ENCODE measurements around the gene SLC4A9.

SLC4A9 gene

GRCh38 chr5:140423609-140424008 is 63.6 kb downstream of the SLC4A9 start:
- Histone ChIP-seq H3K4me3 (ENCODE audit: low read length) (no peak overlapping the region), H3K27ac (ENCODE audit: low read depth, low read length) (no peak overlapping the region), H3K36me3 (ENCODE audit: control insufficient read depth, low read length) (peaks cover 25% of the 10 kb centered on the region), H3K79me2 (ENCODE audit: control insufficient read depth, low read length) (peaks cover 81% of the 10 kb centered on the region), H3K9me3 (ENCODE audit: control insufficient read depth, insufficient read depth, low read length) (no peaks in the 10 kb centered on the region), H3K27me3 (ENCODE audit: control insufficient read depth, low read length) (no peaks in the 10 kb centered on the region), H3F3A (ENCODE audit: control insufficient read depth, insufficient read depth) (no peaks in the 10 kb centered on the region), H3K4me1 (ENCODE audit: control insufficient read depth, low read length) (peaks cover 9% of the 10 kb centered on the region), H3K9me2 (replicated peaks; ENCODE audit: control insufficient read depth, low read length) (no peaks in the 10 kb centered on the region), H4K20me1 (ENCODE audit: control insufficient read depth, insufficient read depth, low read depth, low read length) (peaks cover 13% of the 10 kb centered on the region; the same call in 1 of the 2 replicates), H3K4me2 (ENCODE audit: low read length) (no peak overlapping the region)
- TF ChIP-seq CTCF (IDR thresholded peaks at IDR 0.05; ENCODE audit: low read depth, low read length, poor library complexity, severe bottlenecking) (no peak), EZH2phosphoT487 (IDR thresholded peaks at IDR 0.05; ENCODE audit: borderline replicate concordance, low read length) (no peak)

GRCh38 chr5:140424135-140424534 is 64.1 kb downstream of the SLC4A9 start:
- H3K4me1 ChIP-seq (ENCODE audit: control insufficient read depth, low read length) = peaks cover 4% of the 10 kb centered on the region; the same call in 1 of the 2 replicates
- no peaks in the 10 kb centered on the region for H3K9me3 ChIP-seq (ENCODE audit: control insufficient read depth, insufficient read depth, low read length)
- peaks cover 25% of the 10 kb centered on the region for H3K36me3 ChIP-seq (ENCODE audit: control insufficient read depth, low read length)

More at GRCh38 chr5:140424135-140424534, 64.1 kb downstream of the SLC4A9 start:
- peaks cover 80% of the 10 kb centered on the region for H3K79me2 ChIP-seq (ENCODE audit: control insufficient read depth, low read length)
- no peaks in the 10 kb centered on the region; the same call in 1 of the 2 replicates for H3F3A ChIP-seq (ENCODE audit: control insufficient read depth, insufficient read depth)
- H3K27ac ChIP-seq (ENCODE audit: low read depth, low read length) = no peak overlapping the region
- H3K4me2 ChIP-seq (ENCODE audit: low read length) = no peak overlapping the region
- TF ChIP-seq CTCF (IDR thresholded peaks at IDR 0.05; ENCODE audit: low read depth, low read length, poor library complexity, severe bottlenecking) (no peak), EZH2phosphoT487 (IDR thresholded peaks at IDR 0.05; ENCODE audit: borderline replicate concordance, low read length) (no peak)
- no peaks in the 10 kb centered on the region for H3K9me2 ChIP-seq (replicated peaks; ENCODE audit: control insufficient read depth, low read length)
- peaks cover 13% of the 10 kb centered on the region; the same call in 1 of the 2 replicates for H4K20me1 ChIP-seq (ENCODE audit: control insufficient read depth, insufficient read depth, low read depth, low read length)
- H3K27me3 ChIP-seq (ENCODE audit: control insufficient read depth, low read length) = no peaks in the 10 kb centered on the region
- no peak overlapping the region for H3K4me3 ChIP-seq (ENCODE audit: low read length)
